HepG2 (cell line): ENCODE results near the gene HEYL. TPM values are rescaled to one million over a fixed set of nuclear protein-coding genes. Genes with fewer than 3 reads are reported as not detected.

Experiments used
- ATAC-seq: fragments of 200-7000 bp; cut with Tn5 transposase; 3 replicates; pipeline ENCODE4 v1.9.1; 2020; ENCODE audit warnings: mild to moderate bottlenecking, moderate library complexity
- BruUV-seq: library from RNA; stranded (reverse); fragments of 400-500 nt; replicated peaks from 2 replicates; lab custom pipeline; 2021; lab: Mats Ljungman, UMichigan
- CTCF ChIA-PET: fragments of 300-600 bp; formaldehyde crosslinking; extraction: SDS; loops from one replicate; lab custom pipeline; 2021; ENCODE audit warnings: low total read pairs, inconsistent platforms, low intra/inter-chr PET ratio; lab: Yijun Ruan, JAX
- POLR2A ChIA-PET: fragments of 350-600 bp; sonication (Branson Sonifier 250); formaldehyde crosslinking; loops from one replicate; lab custom pipeline; 2020; ENCODE audit warnings: antibody characterized with exemption, inconsistent platforms; lab: Yijun Ruan, JAX
- DNase-seq: peaks from one replicate; pipeline ENCODE4 v3.0.0-alpha.2; 2015; ENCODE audit warnings: low spot score
- FAIRE-seq: peaks from 3 replicates; lab custom pipeline; 2011; peaks lifted over from hg19 to GRCh38; lab: Jason Lieb, UNC
- H2AFZ ChIP-seq: one replicate; pipeline ENCODE4 v1.6.1; 2011; ENCODE audit warnings: low read length, inconsistent platforms
- H3K27ac ChIP-seq: fragments of 300-600 bp; 3 replicates; pipeline ENCODE4 v1.8.0; 2011; ENCODE audit warnings: mixed run types, mild to moderate bottlenecking, mixed read lengths, low read length, inconsistent platforms; ENCODE audit not compliant: insufficient read depth; ENCODE audit errors: extremely low read length
- H3K27me3 ChIP-seq, 2 experiments: fragments of 200-600 bp in 1 of 2; 2 replicates in 1 of 2; 3 replicates in 1 of 2; pipeline versions ENCODE4 v1.6.0 to v1.8.0; 2011; ENCODE audit warnings: low read length in 2 of 2, mild to moderate bottlenecking in 2 of 2, moderate library complexity in 2 of 2, inconsistent platforms in 1 of 2; ENCODE audit not compliant: insufficient read depth in 2 of 2, control insufficient read depth in 1 of 2
- H3K36me3 ChIP-seq, 2 experiments: fragments of 200-600 bp in 1 of 2; replicated peaks in 1 of 2; 2 replicates in 1 of 2; 3 replicates in 1 of 2; pipeline versions ENCODE4 v1.5.1 to v1.8.0; 2011; ENCODE audit warnings: low read length in 2 of 2, inconsistent platforms in 1 of 2; ENCODE audit not compliant: insufficient read depth in 2 of 2, control insufficient read depth in 1 of 2
- H3K4me1 ChIP-seq: 2 replicates; pipeline ENCODE4 v1.5.1; 2012; ENCODE audit warnings: low read length, inconsistent platforms; ENCODE audit not compliant: insufficient read depth
- H3K4me2 ChIP-seq: 2 replicates; pipeline ENCODE4 v1.6.0; 2011; ENCODE audit warnings: low read depth, low read length, inconsistent platforms
- H3K4me3 ChIP-seq, 3 experiments: fragments of 200-600 bp in 1 of 3; sonication (generic), shearing (Covaris generic) in 1 of 3; replicated peaks in 1 of 3; 2 replicates each; pipeline ENCODE4 v1.5.1; 2011 to 2016; ENCODE audit warnings: low read length in 3 of 3, inconsistent platforms in 2 of 3, low read depth in 2 of 3, mild to moderate bottlenecking in 2 of 3, control low read depth in 1 of 3, mixed read lengths in 1 of 3; ENCODE audit not compliant: insufficient read depth in 1 of 3
- H3K79me2 ChIP-seq: one replicate; pipeline ENCODE4 v1.6.1; 2011; ENCODE audit warnings: low read length, inconsistent platforms; ENCODE audit not compliant: insufficient read depth
- H3K9ac ChIP-seq: 2 replicates; pipeline ENCODE4 v1.6.0; 2011; ENCODE audit warnings: mild to moderate bottlenecking, low read depth, low read length, inconsistent platforms; ENCODE audit not compliant: insufficient read depth
- H3K9me3 ChIP-seq: 2 replicates; pipeline ENCODE4 v1.5.1; 2012; ENCODE audit warnings: mild to moderate bottlenecking, low read length
- H4K20me1 ChIP-seq: 2 replicates; pipeline ENCODE4 v1.6.0; 2011; ENCODE audit warnings: inconsistent platforms, mild to moderate bottlenecking, low read length, moderate library complexity; ENCODE audit not compliant: insufficient read depth
- CBX2 ChIP-seq, 2 experiments: fragments of 200-600 bp in 1 of 2; sonication (generic); formaldehyde crosslinking in 1 of 2; IDR thresholded peaks; 2 replicates each; pipeline versions ENCODE4 v1.7.0 to v1.8.1; 2018 to 2022; ENCODE audit warnings: low read depth in 2 of 2, low read length in 1 of 2, mild to moderate bottlenecking in 1 of 2, missing genetic modification reagents in 1 of 2
- GLI4 ChIP-seq: sonication (generic); formaldehyde crosslinking; IDR thresholded peaks from 2 replicates; pipeline ENCODE4 v1.5.1; 2020; ENCODE audit warnings: missing genetic modification reagents, mild to moderate bottlenecking, moderate library complexity, borderline replicate concordance
- KMT2B ChIP-seq: IDR thresholded peaks from 2 replicates; pipeline ENCODE4 v1.6.1; 2016; ENCODE audit warnings: missing genetic modification reagents, missing compliant biosample characterization
- MEIS2 ChIP-seq: sonication (generic); formaldehyde crosslinking; IDR thresholded peaks from 2 replicates; pipeline ENCODE4 v1.9.0; 2021; ENCODE audit warnings: mild to moderate bottlenecking, missing genetic modification reagents
- ZNF124 ChIP-seq: sonication (generic); formaldehyde crosslinking; IDR thresholded peaks from 2 replicates; pipeline ENCODE4 v1.4.0; 2020; ENCODE audit warnings: missing genetic modification reagents
- ZNF253 ChIP-seq: sonication (generic); formaldehyde crosslinking; IDR thresholded peaks from 2 replicates; pipeline ENCODE4 v1.8.0; 2022; ENCODE audit warnings: mild to moderate bottlenecking, missing genetic modification reagents, borderline replicate concordance
- ZNF296 ChIP-seq: sonication (generic); formaldehyde crosslinking; conservative IDR thresholded peaks from 2 replicates; pipeline ENCODE4 v1.5.0; 2020; ENCODE audit warnings: mild to moderate bottlenecking, missing genetic modification reagents
- ZNF672 ChIP-seq: sonication (generic); formaldehyde crosslinking; IDR thresholded peaks from 2 replicates; pipeline ENCODE4 v1.8.1; 2022; ENCODE audit warnings: missing genetic modification reagents
- ZNF782 ChIP-seq: sonication (generic); formaldehyde crosslinking; IDR thresholded peaks from 2 replicates; pipeline ENCODE4 v1.4.0; 2020; ENCODE audit warnings: missing genetic modification reagents, mild to moderate bottlenecking, borderline replicate concordance
- WGBS: methylation state at CpG from one replicate; pipeline ENCODE4 v1.1.6; 2017; ENCODE audit warnings: low lambda C conversion rate; 5-methylcytosine and 5-hydroxymethylcytosine counted together
- in situ Hi-C: cut with HindIII; loops from 2 replicates; pipeline ENCODE4 v1.10.0; 2017; ENCODE audit warnings: low pct_unique_long_range_greater_than_20kb; ENCODE audit not compliant: extremely low pct_ligation_motif_present
- intact Hi-C: fragments of 100-400 bp; cut with micrococcal nuclease; formaldehyde crosslinking; loops from one replicate; pipeline ENCODE4 v1.10.0; 2022; ENCODE audit not compliant: unreplicated experiment
- polyA plus RNA-seq, 8 experiments: library from polyadenylated mRNA; depleted of rRNA in 3 of 8; stranded (reverse) in 7 of 8; unstranded in 1 of 8; fragments of >200 nt; fragmentation: Illumina TruSeq in 4 of 8; extraction: Trizol in 4 of 8; gene quantifications; 2 replicates each; pipeline versions ENCODE4 v1.2.1 to v1.2.3, GENCODE V29; 2011 to 2016; ENCODE audit warnings: low read depth in 4 of 8, missing spikeins in 1 of 8, mixed read lengths in 1 of 8; ENCODE audit not compliant: insufficient read depth in 1 of 8
- total RNA-seq, 5 experiments: library from RNA; depleted of rRNA; stranded (reverse); fragments of >200 nt; fragmentation: Illumina TruSeq; extraction: Trizol; gene quantifications; 2 replicates each; pipeline ENCODE4 v1.2.3, GENCODE V29; 2016; ENCODE audit warnings: low read depth in 1 of 5
- TF ChIP-seq, protein P1 (sequence below): sonication (generic); formaldehyde crosslinking; IDR thresholded peaks from 2 replicates; pipeline ENCODE4 v1.4.0; 2020; ENCODE audit warnings: mild to moderate bottlenecking, low read depth, missing genetic modification reagents
- TF ChIP-seq, protein P2 (sequence below): fragments of 450-650 bp; IDR thresholded peaks from 2 replicates; pipeline ENCODE4 v1.6.1; 2017
- TF ChIP-seq, protein P3 (sequence below): sonication (generic); formaldehyde crosslinking; IDR thresholded peaks from 2 replicates; pipeline ENCODE4 v1.4.0; 2020; ENCODE audit warnings: mild to moderate bottlenecking, missing genetic modification reagents

Gene HEYL
- total and polyA plus RNA-seq, 2 of the 13 experiments (the other 11 are each of a cell fraction or from before 2014, with no cell fraction given) = 0.03 to 0.04 TPM

DNA sequence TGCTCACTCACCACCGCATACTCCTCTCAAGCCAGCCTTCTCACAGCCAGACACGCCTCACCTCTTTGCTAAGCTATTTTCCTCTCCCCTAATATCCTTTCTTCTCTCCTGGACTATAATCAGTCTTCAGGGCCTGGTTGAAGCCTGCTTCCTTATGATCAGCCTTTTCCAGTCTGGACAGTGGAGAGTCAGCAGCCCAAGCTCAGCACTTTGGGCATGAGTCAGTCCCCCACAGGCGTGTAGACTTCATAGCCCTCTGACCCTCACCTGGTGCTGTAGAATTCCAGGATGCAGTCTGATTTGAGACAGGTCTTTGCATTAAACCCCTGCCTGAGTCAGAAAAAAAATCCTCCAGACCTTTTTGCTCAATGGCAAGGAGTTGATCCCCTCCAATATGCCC is 49.3 kb upstream of the HEYL start:
- 12% methylated on average over 3 of the region's 3 CpGs for WGBS
- ATAC-seq (no peak), FAIRE-seq (no peak), DNase-seq (no peak)
- no peak overlapping the region for H2AFZ ChIP-seq
- ChIA-PET POLR2A (no interaction called here), CTCF (no interaction called here)
- intact Hi-C loops (loop anchor here (1.0 kb wide), 1 partner anchor 26 kb away; no protein-coding TSS in a partner anchor), in situ Hi-C loops (no loop called here)
- H3K36me3 ChIP-seq = no peaks in the 10 kb centered on the region
- H3K4me2 ChIP-seq = no peak overlapping the region
- H3K27me3 ChIP-seq = peaks cover 11 to 60% of the 10 kb centered on the region in 2 experiments
- BruUV-seq = no TSS peak
- H3K79me2 ChIP-seq = no peaks in the 10 kb centered on the region
- H3K27ac ChIP-seq = no peak overlapping the region
- no peaks in the 10 kb centered on the region for H4K20me1 ChIP-seq
- TF ChIP-seq GLI4 (CRISPR knock-in tag) (no peak), KMT2B (CRISPR knock-in tag) (no peak), ZNF782 (CRISPR knock-in tag) (no peak), MEIS2 (CRISPR knock-in tag) (no peak), ZNF672 (CRISPR knock-in tag) (no peak), ZNF124 (CRISPR knock-in tag) (no peak), ZNF253 (no peak), CBX2 (IDR thresholded peaks at IDR 0.05; ENCODE audit: low read depth, low read length) (no peak), CBX2 (CRISPR knock-in tag; IDR thresholded peaks at IDR 0.05; ENCODE audit: low read depth) (no peak), ZNF296 (no peak)
- TF ChIP-seq, protein P1, sequence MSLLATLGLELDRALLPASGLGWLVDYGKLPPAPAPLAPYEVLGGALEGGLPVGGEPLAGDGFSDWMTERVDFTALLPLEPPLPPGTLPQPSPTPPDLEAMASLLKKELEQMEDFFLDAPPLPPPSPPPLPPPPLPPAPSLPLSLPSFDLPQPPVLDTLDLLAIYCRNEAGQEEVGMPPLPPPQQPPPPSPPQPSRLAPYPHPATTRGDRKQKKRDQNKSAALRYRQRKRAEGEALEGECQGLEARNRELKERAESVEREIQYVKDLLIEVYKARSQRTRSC (CRISPR knock-in tag) = no peak
- TF ChIP-seq, protein P2, sequence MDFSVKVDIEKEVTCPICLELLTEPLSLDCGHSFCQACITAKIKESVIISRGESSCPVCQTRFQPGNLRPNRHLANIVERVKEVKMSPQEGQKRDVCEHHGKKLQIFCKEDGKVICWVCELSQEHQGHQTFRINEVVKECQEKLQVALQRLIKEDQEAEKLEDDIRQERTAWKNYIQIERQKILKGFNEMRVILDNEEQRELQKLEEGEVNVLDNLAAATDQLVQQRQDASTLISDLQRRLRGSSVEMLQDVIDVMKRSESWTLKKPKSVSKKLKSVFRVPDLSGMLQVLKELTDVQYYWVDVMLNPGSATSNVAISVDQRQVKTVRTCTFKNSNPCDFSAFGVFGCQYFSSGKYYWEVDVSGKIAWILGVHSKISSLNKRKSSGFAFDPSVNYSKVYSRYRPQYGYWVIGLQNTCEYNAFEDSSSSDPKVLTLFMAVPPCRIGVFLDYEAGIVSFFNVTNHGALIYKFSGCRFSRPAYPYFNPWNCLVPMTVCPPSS = no peak
- TF ChIP-seq, protein P3, sequence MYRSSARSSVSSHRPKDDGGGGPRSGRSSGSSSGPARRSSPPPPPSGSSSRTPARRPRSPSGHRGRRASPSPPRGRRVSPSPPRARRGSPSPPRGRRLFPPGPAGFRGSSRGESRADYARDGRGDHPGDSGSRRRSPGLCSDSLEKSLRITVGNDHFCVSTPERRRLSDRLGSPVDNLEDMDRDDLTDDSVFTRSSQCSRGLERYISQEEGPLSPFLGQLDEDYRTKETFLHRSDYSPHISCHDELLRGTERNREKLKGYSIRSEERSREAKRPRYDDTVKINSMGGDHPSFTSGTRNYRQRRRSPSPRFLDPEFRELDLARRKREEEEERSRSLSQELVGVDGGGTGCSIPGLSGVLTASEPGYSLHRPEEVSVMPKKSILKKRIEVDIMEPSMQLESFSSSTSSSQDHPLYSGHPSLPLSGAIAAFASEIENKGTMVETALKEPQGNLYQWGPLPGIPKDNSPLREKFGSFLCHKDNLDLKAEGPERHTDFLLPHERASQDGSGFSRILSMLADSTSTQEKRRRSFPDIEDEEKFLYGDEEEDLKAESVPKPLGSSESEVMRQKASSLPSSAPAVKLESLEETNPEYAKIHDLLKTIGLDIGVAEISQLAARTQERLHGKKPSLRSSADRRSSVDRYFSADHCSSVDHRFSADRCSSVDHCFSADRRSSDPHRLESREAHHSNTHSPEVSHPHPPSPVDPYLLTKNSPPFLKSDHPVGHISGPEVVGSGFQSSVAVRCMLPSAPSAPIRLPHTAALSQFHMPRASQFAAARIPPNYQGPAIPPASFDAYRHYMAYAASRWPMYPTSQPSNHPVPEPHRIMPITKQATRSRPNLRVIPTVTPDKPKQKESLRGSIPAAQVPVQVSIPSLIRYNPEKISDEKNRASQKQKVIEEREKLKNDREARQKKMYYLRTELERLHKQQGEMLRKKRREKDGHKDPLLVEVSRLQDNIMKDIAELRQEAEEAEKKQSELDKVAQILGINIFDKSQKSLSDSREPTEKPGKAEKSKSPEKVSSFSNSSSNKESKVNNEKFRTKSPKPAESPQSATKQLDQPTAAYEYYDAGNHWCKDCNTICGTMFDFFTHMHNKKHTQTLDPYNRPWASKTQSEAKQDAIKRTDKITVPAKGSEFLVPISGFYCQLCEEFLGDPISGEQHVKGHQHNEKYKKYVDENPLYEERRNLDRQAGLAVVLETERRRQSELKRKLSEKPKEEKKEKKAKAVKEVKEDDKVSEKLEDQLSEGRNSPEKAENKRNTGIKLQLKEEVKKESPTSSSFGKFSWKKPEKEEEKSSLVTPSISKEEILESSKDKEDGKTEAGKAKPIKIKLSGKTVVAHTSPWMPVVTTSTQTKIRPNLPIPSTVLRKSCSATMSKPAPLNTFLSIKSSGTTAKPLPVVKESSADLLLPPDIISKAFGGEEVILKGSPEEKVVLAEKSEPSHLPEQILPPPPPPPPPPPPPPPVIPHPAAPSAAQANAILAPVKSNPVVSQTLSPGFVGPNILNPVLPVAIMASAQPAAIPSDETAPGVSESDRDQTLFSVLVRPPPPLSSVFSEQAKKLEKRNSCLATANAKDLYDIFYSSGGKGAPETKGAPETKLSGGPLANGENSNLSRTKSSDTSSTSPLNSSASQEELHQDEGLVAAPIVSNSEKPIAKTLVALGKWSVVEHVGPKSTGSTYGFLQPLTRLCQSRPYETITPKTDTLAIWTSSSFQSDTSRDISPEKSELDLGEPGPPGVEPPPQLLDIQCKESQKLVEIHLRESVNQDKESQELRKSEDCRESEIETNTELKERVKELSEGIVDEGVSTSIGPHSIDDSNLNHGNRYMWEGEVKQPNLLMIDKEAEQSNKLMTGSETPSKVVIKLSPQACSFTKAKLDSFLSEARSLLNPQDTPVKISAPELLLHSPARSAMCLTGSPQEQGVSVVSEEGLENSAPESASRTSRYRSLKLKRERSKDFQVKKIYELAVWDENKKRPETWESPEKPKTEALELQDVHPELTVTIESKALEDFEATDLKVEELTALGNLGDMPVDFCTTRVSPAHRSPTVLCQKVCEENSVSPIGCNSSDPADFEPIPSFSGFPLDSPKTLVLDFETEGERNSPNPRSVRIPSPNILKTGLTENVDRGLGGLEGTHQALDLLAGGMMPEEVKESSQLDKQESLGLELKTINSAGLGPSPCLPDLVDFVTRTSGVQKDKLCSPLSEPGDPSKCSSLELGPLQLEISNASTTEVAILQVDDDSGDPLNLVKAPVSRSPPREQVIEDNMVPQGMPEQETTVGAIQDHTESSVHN (CRISPR knock-in tag) = no peak
- no peak overlapping the region for H3K4me3 ChIP-seq
- H3K9me3 ChIP-seq = no peaks in the 10 kb centered on the region
- H3K9ac ChIP-seq = no peak overlapping the region
- H3K4me1 ChIP-seq = peaks cover 11% of the 10 kb centered on the region; the same call in 1 of the 2 replicates
